Spleen (tissue), 11 donors: ENCODE measurements around the gene SYNE2. TPM values are rescaled to one million over a fixed set of nuclear protein-coding genes. Genes with fewer than 3 reads are reported as not detected.

Source experiments
- DNase-seq: peaks from one replicate; pipeline ENCODE4 v3.0.0-alpha.2; 2020
- H3K27ac ChIP-seq, 8 donors: fragments of 200-600 bp; sonication (generic) in 7 of 8; 1 replicate in 4 of 8; 2 replicates in 4 of 8; pipeline versions ENCODE4 v1.5.0 to v1.8.0; 2016 to 2021; ENCODE audit warnings: inconsistent platforms in 4 of 8, mild to moderate bottlenecking in 4 of 8, moderate library complexity in 1 of 8
- H3K27me3 ChIP-seq, 7 donors: fragments of 200-600 bp; sonication (generic) in 6 of 7; replicated peaks in 1 of 7; 1 replicate in 4 of 7; 2 replicates in 3 of 7; pipeline versions ENCODE4 v1.5.0 to v1.8.0; 2016 to 2021; ENCODE audit warnings: inconsistent platforms in 3 of 7, mild to moderate bottlenecking in 1 of 7
- H3K36me3 ChIP-seq, 6 donors: fragments of 200-600 bp; sonication (generic) in 5 of 6; 1 replicate in 4 of 6; 2 replicates in 2 of 6; pipeline versions ENCODE4 v1.5.0 to v1.8.0; 2016 to 2021; ENCODE audit warnings: inconsistent platforms in 2 of 6
- H3K4me1 ChIP-seq, 6 donors: fragments of 200-600 bp; sonication (generic) in 5 of 6; 1 replicate in 3 of 6; 2 replicates in 3 of 6; pipeline versions ENCODE4 v1.5.0 to v1.8.0; 2016 to 2021; ENCODE audit warnings: inconsistent platforms in 3 of 6
- H3K4me3 ChIP-seq, 8 donors: fragments of 200-600 bp; sonication (generic) in 7 of 8; 1 replicate in 4 of 8; 2 replicates in 4 of 8; pipeline versions ENCODE4 v1.5.0 to v1.8.0; 2016 to 2021; ENCODE audit warnings: inconsistent platforms in 4 of 8, mild to moderate bottlenecking in 4 of 8, moderate library complexity in 2 of 8
- H3K9me3 ChIP-seq, 8 donors: fragments of 200-600 bp; sonication (generic) in 7 of 8; 1 replicate in 4 of 8; 2 replicates in 4 of 8; pipeline versions ENCODE4 v1.5.0 to v1.8.0; 2016 to 2021; ENCODE audit warnings: inconsistent platforms in 4 of 8
- POLR2A ChIP-seq, 3 donors: fragments of 450-650 bp; IDR thresholded peaks; one replicate each; pipeline ENCODE4 v1.5.1; 2017; ENCODE audit warnings: antibody characterized with exemption in 3 of 3, mild to moderate bottlenecking in 1 of 3
- POLR2AphosphoS5 ChIP-seq, 3 donors: sonication (generic); formaldehyde crosslinking; IDR thresholded peaks; one replicate each; pipeline ENCODE4 v1.5.1; 2017; ENCODE audit warnings: antibody characterized with exemption in 3 of 3
- WGBS, 5 donors: extraction: QIAGEN DNeasy Blood & Tissue Kit in 3 of 5; methylation state at CpG; one replicate each; pipeline versions ENCODE4 v1.1.5 to v1.1.7; 2013 to 2018; 5-methylcytosine and 5-hydroxymethylcytosine counted together
- intact Hi-C: fragments of 100-400 bp; cut with DNase I; formaldehyde crosslinking; loops from one replicate; pipeline ENCODE4 v1.15.0; 2023; ENCODE audit warnings: low total_unique reads
- polyA plus RNA-seq, 3 donors: library from polyadenylated mRNA; stranded (reverse); fragments of 200-250 nt; gene quantifications; one replicate each; pipeline ENCODE4 v1.2.1, GENCODE V29; 2013
- total RNA-seq, 7 donors: library from RNA; depleted of rRNA in 3 of 7; stranded (reverse); fragments of >200 nt in 3 of 7; fragmentation: NEBNext Ultra II Directional in 4 of 7; extraction: Animal tissue kit (Norgen Biotek cat#: 25700) in 4 of 7; gene quantifications; one replicate each; pipeline versions ENCODE4 v1.1.0 to v1.2.1, GENCODE V29; 2016 to 2021
- TF ChIP-seq, protein P1 (sequence below), 11 experiments: fragments of 200-600 bp in 7 of 11; fragments of 450-650 bp in 4 of 11; sonication (generic) in 4 of 11; IDR thresholded peaks in 8 of 11; conservative IDR thresholded peaks in 3 of 11; 1 replicate in 7 of 11; 2 replicates in 4 of 11; pipeline versions ENCODE4 v1.4.0 to v1.8.0; 2016 to 2021; ENCODE audit warnings: antibody characterized with exemption in 11 of 11, inconsistent platforms in 4 of 11, mild to moderate bottlenecking in 1 of 11
- donor health status: healthy with polysubstance abuse.
- donor health status: DM: no; HTN: no; CAD: no; lungs with moderate emphysema.
- donor health status: DM: no; HTN: no; CAD: no.
- donor health status: Bipolar disorder and iron deficiency.
- donor health status: healthy.
- donor health status: DM: no; HTN: no; CAD: no.
- donor health status: DM: yes; HTN: yes; CAD: no.

SYNE2 gene
- total and polyA plus RNA-seq, 10 donors, result 16.0 to 173 (median 147) TPM

DNA sequence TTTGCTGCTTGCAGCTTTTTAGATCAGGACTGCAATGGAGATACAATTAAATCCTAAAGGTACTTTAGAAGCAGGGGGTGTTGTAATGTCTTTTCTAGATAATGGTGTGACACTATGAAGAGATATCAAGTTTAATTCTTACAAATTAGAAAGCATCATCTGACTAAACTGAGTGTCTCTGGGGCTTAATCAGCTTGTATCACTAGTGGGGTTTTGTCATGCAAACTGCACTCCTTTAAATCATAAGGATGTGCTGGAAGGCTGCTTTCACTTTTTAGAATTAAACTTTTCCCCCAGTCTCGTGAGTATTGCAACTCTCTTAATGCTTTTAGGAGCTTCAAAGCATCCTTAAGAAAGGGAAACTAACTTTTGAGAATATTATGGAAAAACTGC is 222.8 kb downstream of the SYNE2 start:
- H3K9me3 ChIP-seq, result no peaks in the 10 kb centered on the region
- TF ChIP-seq POLR2A (IDR thresholded peaks at IDR 0.05), result no peak
- TF ChIP-seq POLR2AphosphoS5 (IDR thresholded peaks at IDR 0.05), result no peak
- TF ChIP-seq, protein P1, sequence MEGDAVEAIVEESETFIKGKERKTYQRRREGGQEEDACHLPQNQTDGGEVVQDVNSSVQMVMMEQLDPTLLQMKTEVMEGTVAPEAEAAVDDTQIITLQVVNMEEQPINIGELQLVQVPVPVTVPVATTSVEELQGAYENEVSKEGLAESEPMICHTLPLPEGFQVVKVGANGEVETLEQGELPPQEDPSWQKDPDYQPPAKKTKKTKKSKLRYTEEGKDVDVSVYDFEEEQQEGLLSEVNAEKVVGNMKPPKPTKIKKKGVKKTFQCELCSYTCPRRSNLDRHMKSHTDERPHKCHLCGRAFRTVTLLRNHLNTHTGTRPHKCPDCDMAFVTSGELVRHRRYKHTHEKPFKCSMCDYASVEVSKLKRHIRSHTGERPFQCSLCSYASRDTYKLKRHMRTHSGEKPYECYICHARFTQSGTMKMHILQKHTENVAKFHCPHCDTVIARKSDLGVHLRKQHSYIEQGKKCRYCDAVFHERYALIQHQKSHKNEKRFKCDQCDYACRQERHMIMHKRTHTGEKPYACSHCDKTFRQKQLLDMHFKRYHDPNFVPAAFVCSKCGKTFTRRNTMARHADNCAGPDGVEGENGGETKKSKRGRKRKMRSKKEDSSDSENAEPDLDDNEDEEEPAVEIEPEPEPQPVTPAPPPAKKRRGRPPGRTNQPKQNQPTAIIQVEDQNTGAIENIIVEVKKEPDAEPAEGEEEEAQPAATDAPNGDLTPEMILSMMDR (IDR thresholded peaks at IDR 0.05 in 8 of 11, conservative IDR thresholded peaks at IDR 0.05 in 3 of 11), result no peak
- WGBS, 5 donors, result 79 to 89% (median 82%) methylated on average over 1 of the region's 1 CpG
- no peaks in the 10 kb centered on the region for H3K4me1 ChIP-seq
- H3K27me3 ChIP-seq, result no peaks in the 10 kb centered on the region
- intact Hi-C loops, result no loop called here
- H3K4me3 ChIP-seq, result no peak overlapping the region
- DNase-seq, result no peak
- peaks cover 2 to 91% (median 52%) of the 10 kb centered on the region in 6 donors for H3K36me3 ChIP-seq
- H3K27ac ChIP-seq, result no peak overlapping the region

DNA sequence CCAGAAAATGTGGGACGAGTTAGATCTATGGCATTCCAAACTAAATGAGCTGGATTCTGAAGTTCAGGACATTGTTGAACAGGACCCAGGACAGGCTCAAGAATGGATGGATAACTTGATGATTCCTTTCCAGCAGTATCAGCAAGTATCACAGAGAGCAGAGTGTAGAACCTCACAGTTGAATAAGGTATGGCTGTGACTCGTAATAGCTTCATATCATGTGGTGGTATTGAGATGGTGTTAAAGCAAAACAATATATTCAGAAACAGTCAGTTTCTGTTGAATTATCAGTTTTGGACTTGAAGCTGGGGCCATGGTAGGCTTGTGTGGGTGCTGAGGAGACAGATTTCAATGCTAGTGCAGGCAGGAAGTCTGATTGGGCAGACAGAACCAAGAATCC is 227.6 kb downstream of the SYNE2 start:
- intact Hi-C loops, result no loop called here
- no peaks in the 10 kb centered on the region for H3K27me3 ChIP-seq
- no peak overlapping the region for H3K4me3 ChIP-seq
- TF ChIP-seq POLR2AphosphoS5 (IDR thresholded peaks at IDR 0.05), result no peak
- TF ChIP-seq POLR2A (IDR thresholded peaks at IDR 0.05), result no peak
- TF ChIP-seq, protein P1 (IDR thresholded peaks at IDR 0.05 in 8 of 11, conservative IDR thresholded peaks at IDR 0.05 in 3 of 11), result no peak
- WGBS, 5 donors, result 87 to 93% (median 91%) methylated on average over 2 of the region's 2 CpGs
- H3K27ac ChIP-seq, result no peak overlapping the region
- no peak for DNase-seq
- H3K36me3 ChIP-seq, result peaks cover 0 to 87% (median 47%) of the 10 kb centered on the region in 6 donors
- no peaks in the 10 kb centered on the region for H3K9me3 ChIP-seq
- no peaks in the 10 kb centered on the region for H3K4me1 ChIP-seq

DNA sequence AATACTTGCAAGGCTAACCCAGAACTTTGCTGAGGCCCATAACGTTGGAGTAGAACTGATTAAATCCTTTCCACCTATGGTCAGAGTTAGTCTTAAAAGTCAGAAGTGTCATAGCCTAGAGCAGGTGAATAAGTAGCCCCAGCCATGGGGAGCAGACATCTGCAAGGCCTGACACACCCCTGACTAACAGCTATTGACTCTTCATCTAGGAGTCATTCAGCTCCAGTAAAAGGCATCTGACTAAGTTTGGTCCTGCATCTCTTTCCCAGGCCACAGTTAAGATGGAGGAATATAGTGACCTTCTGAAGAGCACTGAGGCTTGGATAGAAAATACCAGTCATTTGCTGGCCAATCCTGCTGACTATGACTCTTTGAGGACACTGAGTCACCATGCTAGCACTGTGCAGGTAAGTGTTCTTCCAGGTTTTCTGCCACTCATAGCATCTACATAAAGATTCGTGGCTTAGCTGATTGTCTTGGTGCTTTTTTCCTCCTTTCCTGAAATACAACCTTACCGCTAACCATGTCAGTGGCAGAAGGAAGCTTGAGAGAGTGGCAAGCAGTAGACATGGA is 228.5 kb downstream of the SYNE2 start:
- H3K27ac ChIP-seq, result no peak overlapping the region
- DNase-seq, result no peak
- H3K27me3 ChIP-seq, result no peaks in the 10 kb centered on the region
- H3K36me3 ChIP-seq, result peaks cover 0 to 78% (median 43%) of the 10 kb centered on the region in 6 donors
- intact Hi-C loops, result no loop called here
- no peaks in the 10 kb centered on the region for H3K4me1 ChIP-seq
- H3K9me3 ChIP-seq, result no peaks in the 10 kb centered on the region
- no peak overlapping the region for H3K4me3 ChIP-seq
- TF ChIP-seq POLR2AphosphoS5 (IDR thresholded peaks at IDR 0.05), result no peak
- no peak for TF ChIP-seq POLR2A (IDR thresholded peaks at IDR 0.05)
- TF ChIP-seq, protein P1 (IDR thresholded peaks at IDR 0.05 in 8 of 11, conservative IDR thresholded peaks at IDR 0.05 in 3 of 11), result no peak
- WGBS, 5 donors, result 93 to 98% (median 95%) methylated on average over 3 of the region's 3 CpGs

DNA sequence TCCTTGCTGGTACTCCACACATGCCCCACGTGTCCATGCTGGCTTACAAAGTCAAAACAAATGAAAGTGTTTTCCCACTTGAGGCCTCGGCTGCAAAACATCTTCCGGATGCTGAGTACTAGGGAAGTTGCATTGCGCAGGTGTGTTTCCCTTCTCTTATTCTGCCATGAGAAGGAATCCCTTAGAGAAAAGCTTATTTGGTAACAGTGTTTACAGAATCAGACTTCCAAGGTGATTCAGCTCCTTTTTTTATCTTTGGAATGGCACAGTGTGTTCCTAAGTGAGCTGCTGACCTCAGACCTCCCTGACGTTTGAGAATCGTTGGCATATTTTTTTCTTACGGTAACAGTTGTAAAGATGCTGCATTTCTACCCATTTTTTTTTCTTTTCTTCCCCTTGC is 230.0 kb downstream of the SYNE2 start:
- no peaks in the 10 kb centered on the region for H3K4me1 ChIP-seq
- no peaks in the 10 kb centered on the region for H3K27me3 ChIP-seq
- no peaks in the 10 kb centered on the region for H3K9me3 ChIP-seq
- H3K4me3 ChIP-seq, result no peak overlapping the region
- peaks cover 0 to 80% (median 44%) of the 10 kb centered on the region in 6 donors for H3K36me3 ChIP-seq
- DNase-seq, result no peak
- intact Hi-C loops, result no loop called here
- H3K27ac ChIP-seq, result no peak overlapping the region
- 81 to 89% (median 85%) methylated on average over 7 of the region's 7 CpGs for WGBS, 5 donors
- no peak for TF ChIP-seq POLR2AphosphoS5 (IDR thresholded peaks at IDR 0.05)
- TF ChIP-seq, protein P1 (IDR thresholded peaks at IDR 0.05 in 8 of 11, conservative IDR thresholded peaks at IDR 0.05 in 3 of 11), result no peak
- no peak for TF ChIP-seq POLR2A (IDR thresholded peaks at IDR 0.05)
